Mesothelial cell of epicardium (in vitro differentiated cells): ENCODE data around the gene CHST14. TPM values are rescaled to one million over a fixed set of nuclear protein-coding genes. Genes with fewer than 3 reads are reported as not detected.

Experiments used
- DNase-seq, 2 experiments: peaks; one replicate each; pipeline ENCODE4 v3.0.0; 2021; ENCODE audit warnings: low spot score in 2 of 2; ENCODE audit not compliant: unreplicated experiment in 2 of 2
- H3K27ac Mint-ChIP-seq: 2 replicates; pipeline ENCODE4 v1.8.0; 2021; ENCODE audit warnings: mixed read lengths
- H3K27me3 Mint-ChIP-seq: 2 replicates; pipeline ENCODE4 v1.8.0; 2021; ENCODE audit warnings: low read depth, mixed read lengths
- H3K36me3 Mint-ChIP-seq: 2 replicates; pipeline ENCODE4 v1.8.0; 2021; ENCODE audit warnings: mixed read lengths
- H3K4me1 Mint-ChIP-seq: 2 replicates; pipeline ENCODE4 v1.8.0; 2021; ENCODE audit warnings: mixed read lengths
- H3K4me3 Mint-ChIP-seq: 2 replicates; pipeline ENCODE4 v1.8.0; 2021; ENCODE audit warnings: mild to moderate bottlenecking, moderate library complexity, mixed read lengths
- H3K9me3 Mint-ChIP-seq: 2 replicates; pipeline ENCODE4 v1.8.0; 2021; ENCODE audit warnings: mixed read lengths
- CTCF ChIP-seq: fragments of 200-600 bp; sonication (generic); IDR thresholded peaks from one replicate; pipeline ENCODE4 v1.5.0; 2021; ENCODE audit warnings: antibody characterized with exemption; ENCODE audit not compliant: unreplicated experiment
- total RNA-seq: library from RNA; stranded (reverse); gene quantifications from 3 replicates; pipeline ENCODE4 v1.2.1, GENCODE V29; 2021

CHST14 gene
- total RNA-seq, 1 donor from 2014 or later, result 41.9 TPM

GRCh38 chr15:40483919-40484318 is 13.1 kb downstream of the CHST14 start:
- no peak for DNase-seq
- no peaks in the 10 kb centered on the region for H3K36me3 Mint-ChIP-seq
- H3K4me1 Mint-ChIP-seq, result no peaks in the 10 kb centered on the region
- no peaks in the 10 kb centered on the region for H3K9me3 Mint-ChIP-seq
- peaks cover 8% of the 10 kb centered on the region for H3K27me3 Mint-ChIP-seq
- no peak overlapping the region for H3K27ac Mint-ChIP-seq
- no peak for TF ChIP-seq CTCF
- H3K4me3 Mint-ChIP-seq, result no peak overlapping the region

- H3K9me3 Mint-ChIP-seq, result no peaks in the 10 kb centered on the region
- no peak overlapping the region for H3K4me3 Mint-ChIP-seq
- H3K4me1 Mint-ChIP-seq, result no peaks in the 10 kb centered on the region
- no peak for TF ChIP-seq CTCF
- no peaks in the 10 kb centered on the region for H3K36me3 Mint-ChIP-seq
- H3K27ac Mint-ChIP-seq, result no peak overlapping the region
- peaks cover 1% of the 10 kb centered on the region for H3K27me3 Mint-ChIP-seq
- no peak for DNase-seq
These were observed 15.4 kb downstream of the CHST14 start for GRCh38 chr15:40486066-40486770.

- Mint-ChIP-seq H3K4me1 (no peaks in the 10 kb centered on the region), H3K9me3 (no peaks in the 10 kb centered on the region), H3K27ac (no peak overlapping the region), H3K27me3 (peaks cover 1% of the 10 kb centered on the region), H3K4me3 (no peak overlapping the region), H3K36me3 (no peaks in the 10 kb centered on the region)
- no peak for TF ChIP-seq CTCF
- no peak for DNase-seq
These were observed 17.3 kb downstream of the CHST14 start for GRCh38 chr15:40487816-40488682.

GRCh38 chr15:40489274-40490175 is 18.7 kb downstream of the CHST14 start:
- Mint-ChIP-seq H3K27me3 (peaks cover 4% of the 10 kb centered on the region), H3K4me3 (no peak overlapping the region), H3K9me3 (no peaks in the 10 kb centered on the region), H3K27ac (no peak overlapping the region), H3K36me3 (no peaks in the 10 kb centered on the region), H3K4me1 (no peaks in the 10 kb centered on the region)
- no peak for DNase-seq
- TF ChIP-seq CTCF, result no peak

- no peaks in the 10 kb centered on the region for H3K4me1 Mint-ChIP-seq
- no peak overlapping the region for H3K4me3 Mint-ChIP-seq
- H3K36me3 Mint-ChIP-seq, result no peaks in the 10 kb centered on the region
- H3K27ac Mint-ChIP-seq, result no peak overlapping the region
- TF ChIP-seq CTCF, result no peak
- no peaks in the 10 kb centered on the region for H3K9me3 Mint-ChIP-seq
- DNase-seq, result no peak
- peaks cover 6% of the 10 kb centered on the region for H3K27me3 Mint-ChIP-seq
These were observed 22.5 kb downstream of the CHST14 start for GRCh38 chr15:40493089-40493840.
